VCaP (cell line): ENCODE results near the gene CFAP251.
"Not testable (repeated sequence)": the region's sequence is repeated elsewhere in the genome, so short reads cannot be mapped to it uniquely, and the experiment has no call there.

Experiments used
- H3K27ac ChIP-seq: fragments of 450-650 bp; 2 replicates; pipeline ENCODE4 v1.5.1; 2017
- CTCF ChIP-seq: fragments of 450-650 bp; conservative IDR thresholded peaks from 2 replicates; pipeline ENCODE4 v1.5.1; 2017; ENCODE audit warnings: mild to moderate bottlenecking, moderate library complexity

Gene CFAP251

GRCh38 chr12:121883315-121883660 lies 35.1 kb upstream of the CFAP251 start:
- no peak for TF ChIP-seq CTCF
- no peak overlapping the region for H3K27ac ChIP-seq

GRCh38 chr12:121885129-121885528 lies 33.3 kb upstream of the CFAP251 start:
- not testable (repeated sequence) for H3K27ac ChIP-seq

GRCh38 chr12:121888083-121888477 lies 30.3 kb upstream of the CFAP251 start:
- H3K27ac ChIP-seq: peak overlapping the region; percentile 91
- TF ChIP-seq CTCF: no peak

- H3K27ac ChIP-seq: peak within 1 kb of the TSS; percentile 91
- TF ChIP-seq CTCF: peak; percentile 82
These were observed 29.7 kb upstream of the CFAP251 start, which contains the start of gene PSMD9 for GRCh38 chr12:121888478-121889273. TSS of gene PSMD9 (plus strand) at chr12:121888790. CDS start at chr12:121888857, 67 bp downstream.

GRCh38 chr12:121889274-121889624 lies 29.1 kb upstream of the CFAP251 start:
- TF ChIP-seq CTCF: peak; percentile 4; the same call in 1 of the 2 replicates
- peak overlapping the region; percentile 91 for H3K27ac ChIP-seq

- peak overlapping the region; percentile 91 for H3K27ac ChIP-seq
These were observed 28.7 kb upstream of the CFAP251 start for GRCh38 chr12:121889661-121890060.

GRCh38 chr12:121892673-121893561 lies 25.5 kb upstream of the CFAP251 start:
- no peak for TF ChIP-seq CTCF
- peak overlapping the region; percentile 60 for H3K27ac ChIP-seq

- H3K27ac ChIP-seq: peak overlapping the region; percentile 60
- TF ChIP-seq CTCF: no peak
These were observed 24.4 kb upstream of the CFAP251 start for GRCh38 chr12:121893961-121894460.
